Stimulated activated CD8-positive, alpha-beta memory T cell treated with anti-CD3 and anti-CD28 coated beads, Interleukin-7, amount 100 ng/mL, for 24 hours (primary cell): Measurements from ENCODE around the gene MINDY4.

ENCODE experiments used
- DNase-seq: peaks from one replicate; pipeline ENCODE4 v3.0.0-alpha.2; 2020; ENCODE audit warnings: low read depth

The MINDY4 gene

DNA sequence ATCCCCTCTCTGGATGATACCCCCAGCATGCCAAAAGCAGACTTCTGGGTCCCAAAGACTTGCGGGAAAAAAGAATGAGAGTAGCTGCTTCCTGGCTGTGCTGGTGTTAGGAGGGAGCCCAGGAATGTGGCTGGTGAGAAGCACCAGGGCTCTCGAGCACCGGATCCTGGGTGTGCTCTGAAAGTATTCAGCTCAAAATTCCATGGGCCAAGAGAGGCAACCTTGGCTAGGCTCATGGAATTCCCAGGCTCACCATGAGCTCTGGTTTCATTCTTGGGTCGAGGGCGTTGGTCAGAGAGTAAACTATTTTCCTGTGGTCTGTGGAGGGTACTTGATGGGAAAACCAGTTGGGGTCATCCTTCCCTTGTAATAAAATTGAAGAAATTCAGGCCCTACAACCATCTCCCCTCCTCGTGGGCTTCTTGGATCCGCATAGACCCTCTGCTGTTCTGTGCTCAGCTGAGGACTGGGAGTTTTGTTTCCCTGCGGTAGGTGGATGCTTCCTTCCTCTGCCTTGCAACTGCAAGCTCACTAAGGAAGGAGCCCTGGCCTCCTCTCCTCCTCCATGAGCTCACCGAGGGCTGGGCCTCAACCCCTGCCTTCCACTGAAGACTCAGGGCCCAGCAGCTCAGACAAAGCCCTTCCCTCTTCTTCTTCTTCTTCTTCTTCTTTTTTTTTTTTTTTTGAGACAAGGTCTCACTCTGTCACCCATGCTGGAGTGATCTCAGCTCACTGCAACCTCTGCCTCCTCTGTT lies 106.0 kb downstream of the MINDY4 start:
- DNase-seq: no peak

DNA sequence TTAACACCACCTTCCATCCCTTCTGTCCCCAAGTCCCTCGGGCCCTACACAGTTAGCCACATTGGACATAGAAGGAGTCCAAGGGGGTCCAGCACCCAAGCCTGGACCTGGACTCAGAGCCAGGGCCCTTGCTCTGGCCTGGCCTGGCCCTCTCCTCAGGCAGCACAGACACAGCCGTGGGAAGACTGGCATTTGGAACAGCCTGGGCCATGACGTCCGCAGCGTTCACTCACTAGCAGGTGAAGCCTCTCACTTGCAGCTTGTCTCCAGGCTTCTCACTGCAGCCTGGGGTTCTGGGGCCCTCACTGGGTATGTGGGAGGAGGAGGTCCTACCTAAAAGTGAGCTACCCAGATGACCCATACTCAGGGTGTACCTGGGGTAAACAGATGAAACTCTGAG lies 106.8 kb downstream of the MINDY4 start:
- DNase-seq: no peak

DNA sequence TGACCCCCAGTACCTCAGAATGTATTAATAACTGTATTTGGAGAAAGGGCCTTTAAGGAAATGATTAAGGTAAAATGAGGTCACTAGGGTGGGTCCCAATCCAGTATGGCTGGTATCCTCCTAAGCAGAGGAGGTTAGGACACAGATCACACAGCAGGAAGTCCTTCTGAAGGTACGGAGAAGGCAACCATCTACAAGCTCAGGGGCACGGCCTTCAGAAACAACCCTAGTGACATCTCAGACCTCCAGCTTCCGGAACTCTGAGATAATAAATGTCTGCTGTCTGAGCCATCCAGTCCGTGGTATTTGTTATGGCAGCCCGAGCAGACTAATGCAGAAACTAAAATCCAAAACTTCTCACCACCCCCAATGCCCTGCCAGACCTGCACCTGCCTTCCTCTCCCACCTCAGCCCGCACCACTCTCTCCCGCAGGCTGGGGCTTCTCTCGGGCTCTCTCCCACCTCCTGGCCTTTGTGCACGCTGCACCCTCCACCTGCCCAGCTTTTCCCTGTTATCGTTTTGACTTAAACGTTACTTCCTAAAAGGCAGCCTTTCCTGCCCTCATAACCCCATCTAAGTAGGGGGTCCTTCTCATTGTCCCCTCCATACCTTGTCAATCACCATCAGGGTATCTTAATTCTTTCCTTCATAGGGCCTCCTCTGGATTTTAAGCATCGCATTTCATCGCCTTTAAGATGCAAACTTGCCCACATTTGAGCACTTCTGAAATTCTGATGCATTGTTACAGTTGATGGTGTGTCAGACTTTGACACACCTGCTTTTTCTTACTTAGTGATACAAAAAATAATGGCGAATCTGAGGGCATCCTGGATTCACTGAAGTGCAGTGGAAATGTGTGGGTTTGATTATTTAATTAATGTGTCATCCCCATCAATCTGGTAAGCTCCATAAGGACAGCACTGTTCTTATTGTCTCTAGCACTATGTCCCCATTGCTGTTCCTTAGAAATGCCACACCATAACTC lies 108.2 kb downstream of the MINDY4 start:
- DNase-seq: no peak

DNA sequence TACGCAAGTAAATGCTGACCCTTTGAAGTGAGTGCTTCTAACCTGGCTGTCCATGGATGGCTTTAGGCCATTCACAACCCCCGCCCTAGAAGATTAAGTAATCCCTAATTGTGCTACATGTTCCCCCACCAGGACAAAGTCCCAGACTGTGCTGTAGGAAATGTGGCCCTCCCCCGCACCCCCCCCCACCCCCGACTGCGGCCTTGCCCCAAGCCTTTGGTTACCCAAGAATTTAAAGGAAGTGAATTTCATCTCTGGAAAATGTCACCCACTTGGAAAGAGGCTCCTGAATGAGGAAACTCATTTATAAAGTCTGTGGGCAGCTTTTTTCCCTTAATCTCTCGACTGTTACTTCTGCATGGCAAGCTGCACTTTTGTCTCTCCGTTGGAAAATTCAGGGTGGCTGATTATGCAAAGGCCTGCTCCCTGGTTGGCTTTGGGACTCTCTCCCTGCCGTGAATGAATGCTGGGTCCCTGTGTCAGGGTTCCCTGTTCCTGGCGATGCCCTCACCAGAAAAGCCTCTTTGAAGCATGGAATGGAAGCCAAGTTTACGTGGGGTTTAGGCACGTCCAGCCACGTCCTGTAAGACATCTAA lies 109.0 kb downstream of the MINDY4 start:
- no peak for DNase-seq

DNA sequence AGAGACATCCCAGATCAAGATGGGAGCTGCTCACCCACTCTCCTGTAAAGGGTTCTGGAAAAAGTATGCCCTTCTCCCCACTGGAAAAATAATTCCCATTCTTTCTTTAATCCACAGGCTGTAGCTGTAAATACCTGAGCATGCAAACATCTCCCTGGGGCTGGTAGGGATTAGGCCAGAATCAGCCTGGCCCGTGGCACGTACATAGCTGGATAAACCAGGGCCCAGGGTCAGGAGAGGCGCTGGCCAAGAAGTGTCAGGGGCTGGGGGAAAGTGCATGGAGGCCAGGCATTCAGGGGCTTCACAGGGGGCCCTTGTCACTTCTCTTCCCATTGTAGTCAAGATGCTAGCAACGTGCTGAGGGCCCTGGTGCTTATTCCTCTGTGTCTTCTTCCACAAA lies 109.7 kb downstream of the MINDY4 start:
- DNase-seq: no peak

DNA sequence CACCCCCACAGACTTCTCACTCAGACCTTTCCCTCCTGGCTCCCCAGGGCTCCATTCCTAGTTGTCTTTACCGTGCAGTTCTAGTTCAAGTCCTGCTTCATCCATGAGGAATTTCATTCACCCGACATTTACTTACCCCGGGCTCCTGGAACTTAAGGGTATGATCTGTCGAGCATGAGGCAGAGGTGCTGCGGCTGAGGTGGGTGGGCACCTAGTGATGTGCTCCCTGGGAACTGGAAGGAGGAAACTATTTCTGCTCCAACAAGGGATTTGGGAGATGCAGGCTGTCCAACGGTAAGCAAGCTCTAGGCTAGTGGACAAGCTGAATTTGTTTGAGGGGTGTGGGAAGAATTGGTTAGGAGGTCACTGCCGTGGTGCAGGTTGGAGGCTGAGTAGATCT lies 110.2 kb downstream of the MINDY4 start:
- DNase-seq: no peak

DNA sequence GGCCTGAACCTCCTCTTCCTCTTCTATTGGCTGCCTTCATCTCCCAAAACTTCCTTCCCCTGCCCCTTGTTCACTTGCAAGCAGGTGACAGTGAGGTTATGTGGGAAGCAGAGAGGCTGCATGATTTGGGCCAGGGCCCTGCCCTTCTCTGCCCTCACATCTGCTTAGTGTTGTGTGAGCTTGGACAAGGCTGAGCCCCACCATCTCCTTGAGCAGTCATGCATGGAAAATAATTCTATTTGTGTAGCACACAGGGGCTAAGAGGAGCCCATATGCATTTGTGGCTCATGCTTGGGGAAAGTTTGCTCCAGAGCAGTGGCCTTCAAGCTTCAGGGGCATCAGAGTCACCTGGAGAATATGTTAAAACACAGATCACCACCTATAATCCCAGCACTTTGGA lies 113.7 kb downstream of the MINDY4 start:
- no peak for DNase-seq

DNA sequence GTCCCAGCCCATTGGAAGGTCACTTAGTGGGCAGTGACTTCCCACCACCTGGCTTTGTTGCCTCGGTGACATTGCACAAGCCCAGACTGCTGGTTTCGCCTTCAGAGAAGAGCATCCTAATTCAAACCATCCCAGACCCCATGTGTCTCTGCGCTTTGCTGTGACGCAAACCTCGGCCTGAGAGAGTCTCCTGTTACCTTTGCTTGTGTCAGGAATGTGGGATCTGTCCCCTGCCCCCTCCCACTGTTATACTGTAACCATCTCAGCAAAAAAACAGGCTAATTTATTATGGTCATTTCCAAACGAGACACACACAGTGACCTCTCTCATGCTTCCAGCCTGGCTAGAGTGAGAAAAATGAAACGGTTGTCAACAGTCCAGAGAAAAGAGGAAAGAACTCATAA lies 115.4 kb downstream of the MINDY4 start:
- DNase-seq: no peak

DNA sequence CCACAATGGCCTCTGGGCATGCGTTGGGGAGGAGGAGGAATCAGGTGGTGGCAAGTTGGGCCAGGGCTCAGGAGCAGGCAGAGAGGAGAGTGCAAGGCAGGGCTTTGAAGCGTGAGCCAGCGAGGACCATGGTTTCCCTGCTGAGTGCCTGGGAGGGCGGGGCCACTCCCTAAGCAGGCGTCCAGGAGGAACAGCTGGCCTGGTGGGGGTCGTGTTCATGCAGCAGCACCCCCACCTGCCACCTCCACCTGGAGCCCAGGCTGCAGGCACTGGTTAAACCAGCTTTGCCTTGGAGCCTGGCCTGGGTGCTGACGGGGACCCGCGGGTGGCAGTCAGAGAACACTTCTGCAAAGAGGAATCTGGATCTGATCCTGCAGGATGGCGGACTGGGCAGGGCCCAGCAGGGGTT lies 116.3 kb downstream of the MINDY4 start:
- DNase-seq: no peak

DNA sequence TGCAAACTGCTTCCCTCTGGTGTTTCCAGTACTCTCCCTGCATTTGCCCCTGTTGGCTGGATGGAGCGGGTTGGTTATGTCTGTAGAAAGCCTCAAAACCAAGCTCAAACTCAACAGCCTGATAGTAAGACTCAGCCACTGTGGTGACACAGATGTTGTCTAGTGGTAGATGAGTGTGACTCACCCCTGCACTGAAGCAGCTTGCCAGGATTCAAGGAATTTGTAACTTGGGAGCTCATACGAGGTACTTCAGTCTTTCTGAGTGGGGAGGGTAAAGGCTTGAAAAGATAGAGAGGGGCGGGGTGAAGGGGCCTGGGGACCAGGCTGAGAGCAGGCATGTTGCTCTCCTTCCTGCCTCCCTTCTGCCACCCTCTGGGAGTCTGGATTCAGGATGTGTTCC lies 117.5 kb downstream of the MINDY4 start:
- no peak for DNase-seq

DNA sequence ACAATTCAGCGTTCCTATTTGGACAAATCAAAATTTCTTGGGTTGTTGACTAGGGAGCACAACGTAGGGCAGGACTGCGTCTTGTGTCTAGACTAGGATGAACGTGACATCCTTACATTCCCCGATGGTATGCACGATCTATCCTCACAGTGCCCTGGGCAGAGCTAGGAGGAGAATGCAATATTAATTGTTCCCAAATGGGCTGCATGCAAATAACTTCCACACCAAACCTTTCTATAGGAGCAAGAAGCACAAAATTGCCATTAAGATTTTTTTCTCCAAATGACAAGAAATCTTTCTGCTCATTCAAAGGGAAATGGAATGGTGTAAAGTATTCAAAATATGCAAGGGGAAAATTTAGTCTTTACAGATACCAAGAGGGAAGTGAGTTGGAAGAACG lies 119.0 kb downstream of the MINDY4 start:
- DNase-seq: no peak

DNA sequence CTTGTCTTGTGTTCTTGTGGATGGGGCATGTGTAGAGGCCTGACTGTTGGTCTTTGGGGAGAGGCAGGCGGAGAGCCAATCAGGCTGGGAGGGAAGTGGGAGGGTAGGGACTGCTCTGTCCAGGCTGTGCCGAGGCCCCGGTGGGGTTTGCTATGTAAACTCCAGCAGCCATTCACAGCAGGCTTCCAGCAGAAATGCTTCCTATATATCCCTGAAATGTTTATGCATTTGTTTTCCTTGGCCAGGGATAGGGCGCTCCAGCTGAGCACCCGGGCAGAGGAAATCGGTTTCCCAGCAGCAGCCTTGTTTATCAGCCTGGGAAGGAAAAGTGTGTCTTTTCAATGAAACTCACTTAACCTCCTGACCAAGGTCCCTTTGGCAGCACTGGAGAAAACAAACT lies 122.1 kb downstream of the MINDY4 start:
- no peak for DNase-seq

DNA sequence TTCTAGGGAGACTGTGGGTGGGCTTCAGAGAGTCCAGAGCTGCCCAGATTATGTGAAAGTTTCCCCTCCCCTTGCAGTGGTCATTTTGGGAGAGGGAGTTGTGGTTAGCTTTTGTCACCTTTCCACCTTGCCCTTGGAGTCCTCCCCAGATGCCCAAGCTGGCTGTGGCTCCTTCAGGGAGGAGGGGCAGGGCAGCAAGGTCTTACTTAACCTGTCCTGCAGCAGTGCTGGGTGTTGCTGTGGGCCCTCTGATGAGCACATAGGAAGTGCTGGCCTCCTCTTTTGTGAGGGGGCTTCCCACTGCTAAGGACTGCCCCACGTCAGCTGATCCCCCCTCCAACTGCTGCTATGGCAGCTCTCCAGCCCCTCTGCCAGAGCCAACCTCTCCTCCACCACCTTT lies 122.8 kb downstream of the MINDY4 start:
- no peak for DNase-seq

DNA sequence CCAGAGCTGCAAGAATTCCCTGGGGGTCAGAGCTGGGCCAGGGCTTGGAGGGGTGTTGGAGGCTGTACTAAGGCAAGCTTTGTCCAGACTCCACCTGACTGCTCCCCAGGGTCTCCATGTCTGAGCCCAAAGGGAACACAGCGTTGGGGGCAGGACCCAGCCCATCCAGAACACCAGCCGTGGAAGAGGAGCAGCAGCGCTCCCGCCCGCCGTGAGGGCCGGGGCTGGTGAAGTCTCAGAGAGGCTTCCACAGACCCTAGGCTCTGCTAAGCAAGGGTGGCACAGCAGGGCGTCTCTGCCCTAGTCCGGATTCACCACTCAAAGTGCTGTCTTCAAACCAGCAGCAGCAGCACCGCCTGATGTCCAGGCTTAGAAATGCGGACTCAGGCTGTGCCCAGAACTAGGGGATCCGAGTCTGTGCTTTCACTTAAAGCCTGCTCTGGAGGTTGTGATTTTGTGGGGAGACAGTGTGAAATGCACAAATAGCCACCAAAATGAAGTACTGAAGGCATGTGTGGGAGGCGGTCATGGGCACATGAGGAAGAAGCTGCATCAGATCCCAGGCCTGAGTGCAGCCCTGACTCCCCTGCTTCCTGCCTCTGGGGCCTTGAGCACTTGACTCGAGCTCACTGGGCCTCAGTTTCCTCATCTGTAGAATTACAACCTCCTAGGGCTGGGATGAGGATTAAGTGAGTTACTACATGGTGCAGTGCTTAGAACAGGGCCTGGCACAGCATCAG lies 123.8 kb downstream of the MINDY4 start:
- no peak for DNase-seq

DNA sequence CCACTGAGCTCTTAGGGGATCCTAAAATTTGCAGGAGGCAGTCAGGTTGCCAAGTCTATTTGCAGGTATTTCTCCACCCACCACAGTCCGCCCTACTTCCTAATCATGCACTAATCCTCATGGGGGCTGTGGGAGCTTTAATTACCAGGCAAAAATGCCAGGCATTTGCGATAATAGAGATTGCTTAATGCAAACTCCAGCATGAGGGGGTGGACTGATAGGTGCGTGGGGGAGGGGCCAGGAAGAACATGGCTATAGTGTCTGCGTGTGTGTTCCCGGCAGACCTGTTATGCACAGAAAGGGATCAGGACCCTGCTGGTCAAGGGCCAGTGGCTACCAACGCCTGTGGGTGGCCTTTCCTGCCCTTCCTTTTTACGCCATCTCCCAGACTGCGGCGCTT lies 124.8 kb downstream of the MINDY4 start:
- DNase-seq: no peak

DNA sequence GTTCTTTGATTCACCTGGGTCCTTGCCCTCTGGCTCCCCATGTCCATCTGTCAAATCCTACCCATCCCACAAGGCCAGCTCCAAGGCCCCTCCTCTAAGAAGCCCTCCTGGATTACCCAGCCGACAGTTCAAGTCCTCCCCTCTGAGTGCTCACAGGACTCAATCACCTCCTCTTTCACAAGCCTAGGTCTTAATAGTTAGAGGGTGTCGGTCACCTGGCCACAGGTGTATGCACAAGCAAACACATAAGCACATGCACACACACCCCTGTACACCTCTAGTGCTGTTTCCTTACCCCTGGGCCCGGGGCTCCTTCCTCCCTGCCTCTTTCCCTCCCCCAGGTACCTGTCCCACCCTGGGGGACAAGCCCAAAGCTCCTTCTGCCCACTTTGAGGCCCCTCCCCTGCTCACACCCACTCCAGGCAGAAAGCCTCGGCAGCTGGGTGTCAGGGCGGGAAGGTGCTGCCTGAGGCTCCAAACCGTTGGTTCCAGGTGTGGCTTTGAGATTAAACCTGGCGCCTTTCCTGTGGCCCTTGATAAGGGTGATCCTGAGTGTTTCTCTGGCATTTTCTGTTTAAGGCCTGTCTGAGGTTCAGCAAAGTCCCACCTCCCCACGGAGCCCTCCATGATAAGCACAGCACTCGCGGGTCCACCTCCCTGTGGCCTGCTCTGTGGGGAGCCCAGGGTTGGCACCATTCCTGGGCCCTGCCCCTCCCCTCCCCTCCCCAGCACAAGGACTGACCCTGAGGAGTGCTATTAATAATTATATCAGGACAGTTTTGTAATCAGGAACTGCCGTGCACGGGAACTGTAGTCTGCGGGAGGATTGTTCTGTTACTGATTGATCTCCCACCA lies 125.8 kb downstream of the MINDY4 start:
- no peak for DNase-seq

DNA sequence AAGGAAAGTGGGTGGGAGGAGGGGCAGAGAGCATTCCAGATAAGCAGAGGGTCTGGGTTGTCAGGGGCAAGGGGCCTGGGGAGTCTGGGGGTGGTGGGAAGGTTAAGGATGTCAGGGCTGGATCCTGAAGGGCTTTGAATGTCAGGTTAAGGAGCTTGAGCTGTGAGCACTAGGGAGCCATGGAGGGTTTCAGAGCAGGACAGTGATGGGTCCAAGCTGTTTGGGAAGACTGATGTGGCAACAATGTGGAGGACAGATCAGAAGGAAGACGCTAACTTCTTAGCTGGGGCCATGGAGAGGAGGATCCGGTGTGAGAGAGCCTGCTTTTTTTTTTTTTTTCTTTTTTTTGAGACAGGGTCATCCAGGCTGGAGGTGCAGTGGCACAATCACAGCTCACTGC lies 126.6 kb downstream of the MINDY4 start:
- no peak for DNase-seq

DNA sequence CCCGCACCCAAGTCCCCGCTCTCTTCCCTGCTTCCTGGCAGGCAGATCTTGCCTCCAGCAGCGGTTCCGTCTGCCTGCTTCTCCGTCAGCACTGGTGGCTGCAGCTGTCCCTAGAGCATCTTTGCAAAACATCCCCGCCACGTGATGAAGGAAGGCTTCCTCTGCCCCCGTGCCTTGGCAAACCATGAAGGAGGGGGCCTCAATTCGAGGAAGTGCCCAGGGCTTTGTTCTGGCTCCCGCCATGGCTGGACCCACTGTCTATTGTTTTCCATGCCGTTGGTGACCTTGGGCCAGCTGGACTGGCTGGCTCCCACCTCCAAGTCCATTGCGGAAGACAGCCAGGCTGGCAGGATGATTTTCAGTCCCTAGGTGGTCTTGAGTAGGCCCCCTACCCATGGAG lies 127.2 kb downstream of the MINDY4 start:
- no peak for DNase-seq

DNA sequence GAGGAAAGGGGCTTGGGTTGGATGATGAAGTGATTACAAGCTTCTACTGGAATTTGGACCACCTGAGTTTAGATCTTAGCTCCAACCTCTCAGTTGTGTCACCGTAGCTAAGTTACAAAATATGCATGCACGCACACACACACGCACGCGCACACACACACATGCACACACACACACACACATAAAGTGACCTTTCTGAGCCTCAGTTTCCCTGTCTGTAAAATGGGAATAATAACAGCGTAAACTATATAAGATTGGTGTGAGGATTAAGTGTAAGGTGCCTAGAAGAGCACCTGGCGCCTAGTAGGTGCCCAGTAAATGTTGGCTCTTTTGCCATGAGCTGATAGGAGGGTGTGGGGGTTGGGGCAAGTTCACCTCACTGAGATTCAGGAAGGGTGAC lies 127.8 kb downstream of the MINDY4 start:
- DNase-seq: no peak

DNA sequence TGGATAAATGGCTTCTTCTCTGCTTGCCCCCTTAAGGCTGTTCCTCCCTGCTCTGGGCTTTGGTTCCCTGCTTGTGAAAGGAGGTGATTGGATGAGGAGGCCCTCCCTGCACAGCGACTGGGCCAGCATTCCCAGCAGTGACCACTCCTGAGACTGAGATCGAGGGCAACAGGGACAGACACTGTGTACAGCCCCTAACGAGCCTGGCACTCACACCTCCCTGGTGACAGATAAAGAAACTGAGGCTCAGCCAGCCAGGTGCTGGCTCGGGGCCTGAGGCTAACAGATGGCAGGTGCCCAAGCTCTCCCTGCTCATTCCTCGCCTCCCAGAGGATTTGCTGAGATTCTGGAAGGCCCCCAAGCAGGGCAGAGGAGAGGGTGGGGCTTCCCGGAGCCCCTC lies 128.4 kb downstream of the MINDY4 start:
- no peak for DNase-seq

DNA sequence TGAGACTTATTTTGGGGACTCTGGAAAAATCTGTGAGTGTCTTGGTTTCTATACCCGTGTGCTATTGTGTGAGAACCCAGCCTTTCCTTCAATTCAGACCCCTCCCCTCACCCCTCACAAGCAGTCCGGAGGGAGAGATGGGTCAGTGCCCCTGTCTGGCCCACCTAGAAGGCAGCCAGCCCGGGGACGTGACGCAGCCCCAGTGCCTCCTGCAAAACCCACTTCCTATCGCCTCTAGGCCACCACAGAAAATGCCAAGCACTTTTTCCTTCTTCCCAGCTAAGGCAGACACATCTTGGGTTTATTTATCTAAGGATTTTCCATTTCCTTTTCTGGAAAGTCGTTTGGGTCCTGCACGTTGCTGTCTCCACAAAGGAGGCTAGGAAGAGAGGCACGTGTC lies 128.8 kb downstream of the MINDY4 start:
- no peak for DNase-seq
